Osteocyte (in vitro differentiated cells): ENCODE measurements around the gene PXK. TPM values are rescaled to one million over a fixed set of nuclear protein-coding genes. Genes with fewer than 3 reads are reported as not detected.

Experiments
- DNase-seq: peaks from one replicate; pipeline ENCODE4 v3.0.0; 2021; ENCODE audit warnings: mixed read lengths; ENCODE audit not compliant: unreplicated experiment; ENCODE audit errors: extremely low spot score
- H3K27ac Mint-ChIP-seq: one replicate; pipeline ENCODE4 v1.8.0; 2021; ENCODE audit warnings: mild to moderate bottlenecking, mixed read lengths; ENCODE audit not compliant: unreplicated experiment
- H3K27me3 Mint-ChIP-seq: one replicate; pipeline ENCODE4 v1.8.0; 2021; ENCODE audit warnings: mixed read lengths; ENCODE audit not compliant: unreplicated experiment
- H3K36me3 Mint-ChIP-seq: one replicate; pipeline ENCODE4 v1.8.0; 2021; ENCODE audit warnings: mixed read lengths; ENCODE audit not compliant: unreplicated experiment
- H3K4me1 Mint-ChIP-seq: one replicate; pipeline ENCODE4 v1.8.0; 2021; ENCODE audit warnings: mixed read lengths; ENCODE audit not compliant: unreplicated experiment
- H3K4me3 Mint-ChIP-seq: one replicate; pipeline ENCODE4 v1.8.0; 2021; ENCODE audit warnings: mild to moderate bottlenecking, moderate library complexity, mixed read lengths; ENCODE audit not compliant: unreplicated experiment
- H3K9me3 Mint-ChIP-seq: one replicate; pipeline ENCODE4 v1.8.0; 2021; ENCODE audit warnings: mixed read lengths; ENCODE audit not compliant: unreplicated experiment
- CTCF ChIP-seq: fragments of 200-600 bp; sonication (generic); IDR thresholded peaks from 2 replicates; pipeline ENCODE4 v1.5.0; 2021; ENCODE audit warnings: antibody characterized with exemption, mild to moderate bottlenecking, moderate library complexity
- total RNA-seq: library from RNA; stranded (reverse); gene quantifications from 2 replicates; pipeline ENCODE4 v1.2.1, GENCODE V29; 2021

Gene PXK
- total RNA-seq, 1 donor from 2014 or later = 39.1 TPM

GRCh38 chr3:58411036-58411435, 78.3 kb downstream of the PXK start:
- no peak for TF ChIP-seq CTCF
- H3K36me3 Mint-ChIP-seq = peaks cover 48% of the 10 kb centered on the region
- H3K9me3 Mint-ChIP-seq = peaks cover 5% of the 10 kb centered on the region
- H3K27ac Mint-ChIP-seq = peak overlapping the region; percentile 8
- H3K27me3 Mint-ChIP-seq = no peaks in the 10 kb centered on the region
- H3K4me3 Mint-ChIP-seq = no peak overlapping the region
- H3K4me1 Mint-ChIP-seq = peaks cover 31% of the 10 kb centered on the region
- DNase-seq = no peak

GRCh38 chr3:58411851-58412830, 79.4 kb downstream of the PXK start:
- H3K9me3 Mint-ChIP-seq = peaks cover 5% of the 10 kb centered on the region
- TF ChIP-seq CTCF = no peak
- no peaks in the 10 kb centered on the region for H3K27me3 Mint-ChIP-seq
- H3K36me3 Mint-ChIP-seq = peaks cover 44% of the 10 kb centered on the region
- DNase-seq = no peak
- H3K27ac Mint-ChIP-seq = no peak overlapping the region
- peaks cover 31% of the 10 kb centered on the region for H3K4me1 Mint-ChIP-seq
- no peak overlapping the region for H3K4me3 Mint-ChIP-seq

- no peaks in the 10 kb centered on the region for H3K9me3 Mint-ChIP-seq
- H3K27me3 Mint-ChIP-seq = no peaks in the 10 kb centered on the region
- peak; percentile 78 for TF ChIP-seq CTCF
- H3K36me3 Mint-ChIP-seq = peaks cover 31% of the 10 kb centered on the region
- peaks cover 21% of the 10 kb centered on the region for H3K4me1 Mint-ChIP-seq
- H3K4me3 Mint-ChIP-seq = no peak overlapping the region
- H3K27ac Mint-ChIP-seq = no peak overlapping the region
- no peak for DNase-seq
Observed at GRCh38 chr3:58414538-58415197, 82.0 kb downstream of the PXK start.

GRCh38 chr3:58416191-58416590, 83.5 kb downstream of the PXK start:
- TF ChIP-seq CTCF = no peak
- H3K27me3 Mint-ChIP-seq = no peaks in the 10 kb centered on the region
- peaks cover 15% of the 10 kb centered on the region for H3K4me1 Mint-ChIP-seq
- H3K36me3 Mint-ChIP-seq = peaks cover 24% of the 10 kb centered on the region
- no peak overlapping the region for H3K4me3 Mint-ChIP-seq
- no peak overlapping the region for H3K27ac Mint-ChIP-seq
- no peak for DNase-seq
- H3K9me3 Mint-ChIP-seq = no peaks in the 10 kb centered on the region

- Mint-ChIP-seq H3K9me3 (no peaks in the 10 kb centered on the region), H3K27ac (no peak overlapping the region)
- DNase-seq = no peak
Observed at GRCh38 chr3:58417075-58417474, 84.4 kb downstream of the PXK start.

More at GRCh38 chr3:58417075-58417474, 84.4 kb downstream of the PXK start:
- no peak for TF ChIP-seq CTCF
- no peak overlapping the region for H3K4me3 Mint-ChIP-seq
- peaks cover 13% of the 10 kb centered on the region for H3K4me1 Mint-ChIP-seq
- H3K36me3 Mint-ChIP-seq = peaks cover 18% of the 10 kb centered on the region
- no peaks in the 10 kb centered on the region for H3K27me3 Mint-ChIP-seq
